Smooth muscle cell (in vitro differentiated cells): ENCODE data around the gene UPK2. TPM values are rescaled to one million over a fixed set of nuclear protein-coding genes. Genes with fewer than 3 reads are reported as not detected.

Experiments used
- DNase-seq: peaks from one replicate; lab custom pipeline; 2025; ENCODE audit not compliant: unreplicated experiment; lab: John Stamatoyannopoulos, UW
- H2AFZ ChIP-seq: fragments of 200-600 bp; sonication (generic); 2 replicates; pipeline ENCODE4 v1.6.0; 2016; ENCODE audit warnings: antibody characterized with exemption, low read depth, mild to moderate bottlenecking
- H3F3A ChIP-seq: fragments of 200-600 bp; sonication (generic); 2 replicates; pipeline ENCODE4 v1.6.0; 2017; ENCODE audit warnings: antibody characterized with exemption, low read depth
- H3K27ac ChIP-seq: fragments of 200-600 bp; sonication (generic); 2 replicates; pipeline ENCODE4 v1.5.1; 2016; ENCODE audit warnings: low read depth, mild to moderate bottlenecking
- H3K27me3 ChIP-seq: fragments of 200-600 bp; sonication (generic); 2 replicates; pipeline ENCODE4 v1.6.1; 2016; ENCODE audit warnings: low read depth, mild to moderate bottlenecking
- H3K36me3 ChIP-seq: fragments of 200-600 bp; sonication (generic); 2 replicates; pipeline ENCODE4 v1.5.1; 2016; ENCODE audit warnings: low read depth
- H3K4me1 ChIP-seq: fragments of 200-600 bp; sonication (generic); 2 replicates; pipeline ENCODE4 v1.5.1; 2016; ENCODE audit warnings: low read depth
- H3K4me2 ChIP-seq: fragments of 200-600 bp; sonication (generic); 2 replicates; pipeline ENCODE4 v1.6.0; 2016; ENCODE audit warnings: mild to moderate bottlenecking
- H3K4me3 ChIP-seq: fragments of 200-600 bp; sonication (generic); 2 replicates; pipeline ENCODE4 v1.5.1; 2016; ENCODE audit warnings: mild to moderate bottlenecking
- H3K79me2 ChIP-seq: fragments of 200-600 bp; sonication (generic); 2 replicates; pipeline ENCODE4 v1.6.0; 2016; ENCODE audit warnings: low read depth, mild to moderate bottlenecking
- H3K9ac ChIP-seq: fragments of 200-600 bp; sonication (generic); 2 replicates; pipeline ENCODE4 v1.6.0; 2016; ENCODE audit warnings: low read depth
- H3K9me3 ChIP-seq: fragments of 200-600 bp; sonication (generic); replicated peaks from 2 replicates; pipeline ENCODE4 v1.5.1; 2016; ENCODE audit warnings: low read depth
- H4K20me1 ChIP-seq: fragments of 200-600 bp; sonication (generic); 2 replicates; pipeline ENCODE4 v1.6.0; 2016; ENCODE audit warnings: low read depth
- WGBS: methylation state at CpG from one replicate; pipeline ENCODE4 v1.1.7; 2016; ENCODE audit warnings: low lambda C conversion rate; 5-methylcytosine and 5-hydroxymethylcytosine counted together
- polyA plus RNA-seq: library from polyadenylated mRNA; unstranded; fragments of >200 nt; fragmentation: Nextera tagmentation; extraction: Ambion mirVana; gene quantifications from 2 replicates; pipeline ENCODE4 v1.2.1, GENCODE V29; 2016
- total RNA-seq: library from RNA; depleted of rRNA; stranded (reverse); fragments of >200 nt; gene quantifications from 2 replicates; pipeline ENCODE4 v1.2.3, GENCODE V29; 2014
- TF ChIP-seq, protein P1 (sequence below): fragments of 200-600 bp; sonication (generic); IDR thresholded peaks from 2 replicates; pipeline ENCODE4 v1.5.1; 2017; ENCODE audit warnings: borderline replicate concordance, mild to moderate bottlenecking, antibody characterized with exemption; ENCODE audit not compliant: insufficient read depth, poor library complexity, severe bottlenecking

UPK2 gene
- total and polyA plus RNA-seq, 2 experiments from 2014 or later = 1.4 TPM; not detected in 1

- TF ChIP-seq, protein P1, sequence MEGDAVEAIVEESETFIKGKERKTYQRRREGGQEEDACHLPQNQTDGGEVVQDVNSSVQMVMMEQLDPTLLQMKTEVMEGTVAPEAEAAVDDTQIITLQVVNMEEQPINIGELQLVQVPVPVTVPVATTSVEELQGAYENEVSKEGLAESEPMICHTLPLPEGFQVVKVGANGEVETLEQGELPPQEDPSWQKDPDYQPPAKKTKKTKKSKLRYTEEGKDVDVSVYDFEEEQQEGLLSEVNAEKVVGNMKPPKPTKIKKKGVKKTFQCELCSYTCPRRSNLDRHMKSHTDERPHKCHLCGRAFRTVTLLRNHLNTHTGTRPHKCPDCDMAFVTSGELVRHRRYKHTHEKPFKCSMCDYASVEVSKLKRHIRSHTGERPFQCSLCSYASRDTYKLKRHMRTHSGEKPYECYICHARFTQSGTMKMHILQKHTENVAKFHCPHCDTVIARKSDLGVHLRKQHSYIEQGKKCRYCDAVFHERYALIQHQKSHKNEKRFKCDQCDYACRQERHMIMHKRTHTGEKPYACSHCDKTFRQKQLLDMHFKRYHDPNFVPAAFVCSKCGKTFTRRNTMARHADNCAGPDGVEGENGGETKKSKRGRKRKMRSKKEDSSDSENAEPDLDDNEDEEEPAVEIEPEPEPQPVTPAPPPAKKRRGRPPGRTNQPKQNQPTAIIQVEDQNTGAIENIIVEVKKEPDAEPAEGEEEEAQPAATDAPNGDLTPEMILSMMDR = no peak
- peak; percentile 58 for DNase-seq
- H3K4me1 ChIP-seq = peaks cover 71% of the 10 kb centered on the region
Measured at GRCh38 chr11:118921121-118921928, 34.8 kb upstream of the UPK2 start.

GRCh38 chr11:118921929-118922744, 34.0 kb upstream of the UPK2 start:
- peaks cover 43% of the 10 kb centered on the region for H3K79me2 ChIP-seq
- DNase-seq = peak; percentile 58
- H3K27ac ChIP-seq = peak overlapping the region; percentile 100
- H3F3A ChIP-seq = peaks cover 39% of the 10 kb centered on the region
- peak overlapping the region; percentile 91 for H3K4me2 ChIP-seq
- H3K9ac ChIP-seq = peak overlapping the region; percentile 84
- peak overlapping the region; percentile 82 for H3K4me3 ChIP-seq
- H4K20me1 ChIP-seq = peaks cover 53% of the 10 kb centered on the region
- no peaks in the 10 kb centered on the region for H3K27me3 ChIP-seq
- no peaks in the 10 kb centered on the region for H3K9me3 ChIP-seq
- WGBS = 30% methylated on average over 20 of the region's 20 CpGs
- H2AFZ ChIP-seq = no peak overlapping the region
- TF ChIP-seq, protein P1 = no peak
- peaks cover 63% of the 10 kb centered on the region for H3K4me1 ChIP-seq
- no peaks in the 10 kb centered on the region for H3K36me3 ChIP-seq

More at GRCh38 chr11:118921121-118921928, 34.8 kb upstream of the UPK2 start:
- no peaks in the 10 kb centered on the region for H3K36me3 ChIP-seq
- H4K20me1 ChIP-seq = peaks cover 53% of the 10 kb centered on the region
- no peak overlapping the region for H2AFZ ChIP-seq
- peak overlapping the region; percentile 100 for H3K27ac ChIP-seq
- peaks cover 46% of the 10 kb centered on the region for H3F3A ChIP-seq
- H3K79me2 ChIP-seq = peaks cover 46% of the 10 kb centered on the region
- no peaks in the 10 kb centered on the region for H3K27me3 ChIP-seq
- peak overlapping the region; percentile 91 for H3K4me2 ChIP-seq
- H3K9me3 ChIP-seq = no peaks in the 10 kb centered on the region
- 4% methylated on average over 13 of the region's 13 CpGs for WGBS
- H3K9ac ChIP-seq = peak overlapping the region; percentile 84
- peak overlapping the region; percentile 82 for H3K4me3 ChIP-seq

GRCh38 chr11:118922745-118923627, 33.1 kb upstream of the UPK2 start:
- Histone ChIP-seq H3K4me1 (peaks cover 60% of the 10 kb centered on the region), H3K27ac (peak overlapping the region; percentile 100), H3K9ac (peak overlapping the region; percentile 84), H3K9me3 (no peaks in the 10 kb centered on the region), H2AFZ (no peak overlapping the region), H3K27me3 (no peaks in the 10 kb centered on the region), H4K20me1 (peaks cover 53% of the 10 kb centered on the region), H3F3A (peaks cover 31% of the 10 kb centered on the region), H3K4me3 (peak overlapping the region; percentile 82), H3K36me3 (no peaks in the 10 kb centered on the region), H3K79me2 (peaks cover 40% of the 10 kb centered on the region), H3K4me2 (peak overlapping the region; percentile 91)
- TF ChIP-seq, protein P1 = no peak
- WGBS = 33% methylated on average over 9 of the region's 9 CpGs
- no peak for DNase-seq
